IgD-negative memory B cell (primary cell): ENCODE data around the gene SHROOM3. TPM values are rescaled to one million over a fixed set of nuclear protein-coding genes. Genes with fewer than 3 reads are reported as not detected.

Source experiments
- H3K27ac Mint-ChIP-seq, 3 donors: one replicate each; pipeline ENCODE4 v1.8.0; 2020 to 2022; ENCODE audit warnings: mild to moderate bottlenecking in 3 of 3, mixed read lengths in 3 of 3, moderate library complexity in 1 of 3
- H3K27me3 Mint-ChIP-seq: one replicate; pipeline ENCODE4 v1.8.0; 2021; ENCODE audit warnings: mixed read lengths
- H3K36me3 Mint-ChIP-seq: one replicate; pipeline ENCODE4 v1.8.0; 2020; ENCODE audit warnings: mild to moderate bottlenecking, mixed read lengths
- H3K4me1 Mint-ChIP-seq, 3 donors: one replicate each; pipeline ENCODE4 v1.8.0; 2020 to 2022; ENCODE audit warnings: mixed read lengths in 3 of 3, mild to moderate bottlenecking in 1 of 3
- H3K4me3 Mint-ChIP-seq, 4 donors: one replicate each; pipeline ENCODE4 v1.8.0; 2020 to 2022; ENCODE audit warnings: mild to moderate bottlenecking in 4 of 4, mixed read lengths in 4 of 4, moderate library complexity in 3 of 4
- H3K9me3 Mint-ChIP-seq, 3 donors: one replicate each; pipeline ENCODE4 v1.8.0; 2020 to 2021; ENCODE audit warnings: mixed read lengths in 3 of 3, mild to moderate bottlenecking in 1 of 3
- polyA plus RNA-seq: library from polyadenylated mRNA; unstranded; fragments of 300-500 nt; fragmentation: Illumina TruSeq; gene quantifications from one replicate; pipeline ENCODE4 v1.2.3, GENCODE V29; 2021

Gene SHROOM3
- polyA plus RNA-seq, 1 donor from 2014 or later = not detected

DNA sequence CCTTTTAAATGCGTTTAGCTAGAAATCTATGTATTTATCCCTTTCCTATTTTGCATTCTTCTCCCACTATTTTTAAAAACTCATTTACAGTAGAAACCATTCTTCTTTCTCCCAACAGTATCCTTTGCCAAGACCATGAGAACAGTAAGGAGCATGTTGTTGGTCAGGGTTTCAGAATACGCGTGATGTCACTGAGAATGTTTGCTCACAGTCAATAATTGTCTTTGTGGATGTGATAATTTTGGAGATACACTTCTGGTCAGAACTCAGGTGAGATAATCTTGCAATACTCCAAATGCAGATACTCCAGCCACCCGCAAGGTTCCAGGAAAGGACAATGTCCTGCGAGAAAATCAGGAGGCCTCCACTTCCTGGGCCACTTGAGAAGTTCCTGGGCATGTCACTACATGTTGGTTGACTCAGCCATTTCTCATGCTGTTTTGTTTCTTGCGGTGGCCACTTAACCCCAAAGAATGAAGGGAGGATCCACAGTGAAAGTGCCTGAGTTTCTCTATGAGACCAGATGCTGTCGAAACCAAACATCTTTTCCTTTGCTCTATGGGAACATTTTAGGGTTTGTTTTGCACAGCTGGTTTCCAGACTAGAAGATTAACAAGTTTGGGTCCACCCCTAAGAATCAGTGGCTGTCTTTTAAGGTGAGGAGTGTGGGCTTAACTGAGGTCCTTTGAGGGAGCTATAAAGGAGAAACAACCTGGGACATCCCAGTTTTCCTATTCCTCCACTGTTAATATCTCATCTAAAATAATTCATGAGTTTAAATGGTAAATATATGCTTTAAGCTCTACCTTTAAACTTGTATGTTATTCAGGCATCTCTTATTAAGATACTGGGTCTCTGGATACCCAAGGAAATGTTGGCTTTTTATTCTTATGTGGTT lies 346.9 kb downstream of the SHROOM3 start:
- Mint-ChIP-seq H3K36me3 (no peaks in the 10 kb centered on the region), H3K27ac (no peak overlapping the region), H3K9me3 (no peaks in the 10 kb centered on the region), H3K4me1 (no peaks in the 10 kb centered on the region), H3K27me3 (peaks cover 9% of the 10 kb centered on the region), H3K4me3 (no peak overlapping the region)

DNA sequence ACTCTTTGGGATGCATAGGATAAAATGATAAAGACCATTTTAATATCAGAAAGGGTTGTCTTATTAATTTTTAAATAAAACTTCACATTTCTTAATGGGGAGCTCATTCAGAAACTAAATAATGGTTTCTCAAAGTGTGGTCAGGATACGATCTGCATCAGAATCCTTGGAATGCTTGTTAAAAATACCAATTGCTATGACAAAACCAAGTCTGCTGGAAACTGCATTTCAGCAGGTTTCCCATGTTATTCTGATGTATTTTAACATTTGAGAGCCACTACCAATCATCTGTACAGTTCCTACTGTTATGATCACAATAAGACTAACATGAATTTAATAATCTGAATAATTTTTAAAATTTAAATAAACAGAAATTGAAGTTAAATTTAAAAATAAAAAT lies 347.8 kb downstream of the SHROOM3 start:
- H3K27ac Mint-ChIP-seq = no peak overlapping the region
- H3K27me3 Mint-ChIP-seq = peaks cover 9% of the 10 kb centered on the region
- H3K9me3 Mint-ChIP-seq = no peaks in the 10 kb centered on the region
- no peaks in the 10 kb centered on the region for H3K4me1 Mint-ChIP-seq
- H3K4me3 Mint-ChIP-seq = no peak overlapping the region
- H3K36me3 Mint-ChIP-seq = no peaks in the 10 kb centered on the region

DNA sequence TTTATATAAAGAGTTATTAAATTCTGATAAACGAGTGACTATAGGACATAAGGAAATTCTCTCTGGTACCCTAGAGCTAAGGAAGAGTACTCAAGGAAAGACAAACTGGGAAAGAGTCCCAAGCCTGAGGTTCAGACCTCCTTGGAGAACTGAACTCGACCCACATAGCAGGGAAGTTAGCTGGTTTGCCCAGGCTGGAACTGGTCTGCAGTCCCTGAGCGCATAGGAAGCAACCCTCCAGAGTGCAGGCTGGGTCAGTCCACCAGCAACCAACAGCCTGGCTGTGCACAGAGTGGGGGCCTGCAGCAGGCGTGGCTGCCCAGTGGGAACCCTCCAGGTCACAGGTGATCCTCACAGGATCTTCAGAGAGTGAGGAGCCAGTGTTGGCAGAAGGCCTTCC lies 348.8 kb downstream of the SHROOM3 start:
- no peak overlapping the region for H3K4me3 Mint-ChIP-seq

DNA sequence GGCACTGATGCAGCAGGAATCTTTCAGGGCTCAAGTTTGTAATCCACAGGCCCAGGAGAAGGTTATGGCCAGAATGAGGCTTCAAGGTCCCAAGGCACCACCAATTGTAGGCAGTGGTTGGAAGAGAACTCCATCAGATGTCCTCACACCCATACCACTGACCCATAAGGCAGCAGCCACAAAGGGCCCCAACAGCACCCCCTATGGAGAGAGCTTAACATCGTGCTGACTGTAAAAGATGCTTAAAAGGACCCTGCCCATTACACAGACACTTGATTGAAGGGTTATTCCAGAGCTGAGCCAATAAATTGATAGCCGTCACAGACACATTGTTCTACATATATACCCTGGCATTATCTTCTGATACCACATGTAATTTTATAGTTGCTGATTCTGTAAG lies 349.2 kb downstream of the SHROOM3 start:
- H3K9me3 Mint-ChIP-seq = peaks cover 0 to 3% (median 0%) of the 10 kb centered on the region in 3 donors
- H3K27ac Mint-ChIP-seq = no peak overlapping the region
- H3K27me3 Mint-ChIP-seq = peaks cover 3% of the 10 kb centered on the region
- no peaks in the 10 kb centered on the region for H3K36me3 Mint-ChIP-seq
- no peaks in the 10 kb centered on the region for H3K4me1 Mint-ChIP-seq
- no peak overlapping the region for H3K4me3 Mint-ChIP-seq

More for the DNA sequence above, 348.8 kb downstream of the SHROOM3 start:
- Mint-ChIP-seq H3K9me3 (peaks cover 0 to under 1% (median 0%) of the 10 kb centered on the region in 3 donors), H3K27ac (no peak overlapping the region), H3K4me1 (no peaks in the 10 kb centered on the region), H3K36me3 (no peaks in the 10 kb centered on the region), H3K27me3 (peaks cover 7% of the 10 kb centered on the region)

DNA sequence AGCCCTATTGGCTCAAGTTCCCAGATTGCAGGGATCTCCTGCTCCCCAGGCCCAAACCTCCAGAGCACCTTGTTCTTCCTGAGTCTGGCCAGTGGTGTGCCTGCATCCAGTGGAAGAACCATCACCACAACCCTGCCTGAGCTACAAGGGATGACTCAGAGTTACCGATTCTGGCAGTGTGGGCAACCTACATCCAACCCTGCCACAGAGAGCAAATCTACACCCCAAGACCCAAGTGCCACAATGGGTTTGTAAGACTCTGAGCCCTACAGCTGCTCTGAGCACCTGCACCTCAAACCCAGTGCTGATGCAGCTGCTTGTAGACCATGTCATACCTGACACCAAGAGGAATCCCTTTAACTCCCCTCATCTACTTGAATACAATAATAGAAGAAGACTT lies 352.9 kb downstream of the SHROOM3 start:
- Mint-ChIP-seq H3K9me3 (peaks cover 0 to 3% (median 2%) of the 10 kb centered on the region in 3 donors), H3K27me3 (peaks cover 6% of the 10 kb centered on the region), H3K36me3 (no peaks in the 10 kb centered on the region), H3K4me1 (no peaks in the 10 kb centered on the region), H3K4me3 (no peak overlapping the region), H3K27ac (no peak overlapping the region)

DNA sequence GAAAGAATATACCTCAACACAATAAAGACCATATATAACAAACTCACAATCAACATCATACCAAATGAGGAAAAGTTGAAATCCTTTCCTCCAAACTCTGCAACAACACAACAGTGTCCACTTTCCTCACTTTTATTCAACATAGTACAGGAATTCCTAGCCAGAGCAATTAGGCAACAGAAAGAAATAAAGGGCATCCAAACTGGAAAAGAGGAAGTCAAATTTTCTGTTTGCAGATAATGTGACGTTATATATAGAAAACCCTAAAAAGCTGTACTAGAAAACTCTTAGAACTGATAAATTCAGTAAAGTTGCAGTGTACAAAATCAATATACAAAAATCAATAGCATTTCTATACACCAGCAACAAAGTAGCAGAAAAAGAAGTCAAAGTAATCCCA lies 355.3 kb downstream of the SHROOM3 start:
- peaks cover 6% of the 10 kb centered on the region for H3K27me3 Mint-ChIP-seq
- H3K36me3 Mint-ChIP-seq = no peaks in the 10 kb centered on the region
- H3K4me1 Mint-ChIP-seq = no peaks in the 10 kb centered on the region
- H3K27ac Mint-ChIP-seq = no peak overlapping the region
- H3K4me3 Mint-ChIP-seq = no peak overlapping the region
- peaks cover 0 to 3% (median 2%) of the 10 kb centered on the region in 3 donors for H3K9me3 Mint-ChIP-seq

DNA sequence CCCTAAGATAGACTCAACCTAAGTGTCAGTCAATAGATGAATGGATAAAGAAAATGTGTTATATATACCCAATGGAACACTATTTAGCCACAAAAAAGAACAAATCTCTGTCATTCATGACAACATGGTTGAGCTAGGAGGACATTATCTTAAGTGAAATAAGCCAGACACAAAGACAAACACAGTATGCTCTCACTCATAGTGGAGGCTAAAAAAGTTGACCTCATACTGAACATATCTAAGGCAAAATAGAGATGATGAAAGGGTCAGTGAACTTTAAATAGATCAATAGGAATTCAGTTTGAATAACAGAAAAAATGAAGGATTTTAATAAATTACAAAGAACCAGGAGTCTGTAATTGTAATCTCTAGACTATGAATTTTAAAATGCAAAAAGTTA lies 356.4 kb downstream of the SHROOM3 start:
- peaks cover 4% of the 10 kb centered on the region for H3K27me3 Mint-ChIP-seq
- H3K4me3 Mint-ChIP-seq = no peak overlapping the region
- H3K27ac Mint-ChIP-seq = no peak overlapping the region
- no peaks in the 10 kb centered on the region for H3K36me3 Mint-ChIP-seq
- peaks cover 0 to 3% (median 2%) of the 10 kb centered on the region in 3 donors for H3K9me3 Mint-ChIP-seq
- H3K4me1 Mint-ChIP-seq = no peaks in the 10 kb centered on the region

DNA sequence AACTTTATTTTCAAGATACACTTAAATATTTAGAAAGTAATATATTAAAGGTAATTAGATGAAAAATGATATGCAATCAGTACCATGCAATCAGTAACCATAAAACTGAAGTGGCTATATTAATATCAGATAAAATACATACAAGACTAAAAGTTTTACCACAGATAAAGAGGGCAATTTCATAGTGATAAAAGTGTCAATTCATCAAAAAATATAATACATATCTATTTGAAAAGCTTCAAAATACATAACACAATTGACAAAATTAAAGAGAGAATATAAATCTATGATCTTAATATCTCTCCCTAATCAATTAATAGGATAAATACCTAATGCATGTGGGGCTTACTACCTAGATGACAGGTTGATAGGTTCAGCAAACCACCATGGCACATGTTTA lies 357.4 kb downstream of the SHROOM3 start:
- Mint-ChIP-seq H3K4me3 (no peak overlapping the region), H3K27me3 (peaks cover 4% of the 10 kb centered on the region), H3K4me1 (no peaks in the 10 kb centered on the region), H3K36me3 (no peaks in the 10 kb centered on the region), H3K27ac (no peak overlapping the region), H3K9me3 (peaks cover 0 to 3% (median 2%) of the 10 kb centered on the region in 3 donors)

DNA sequence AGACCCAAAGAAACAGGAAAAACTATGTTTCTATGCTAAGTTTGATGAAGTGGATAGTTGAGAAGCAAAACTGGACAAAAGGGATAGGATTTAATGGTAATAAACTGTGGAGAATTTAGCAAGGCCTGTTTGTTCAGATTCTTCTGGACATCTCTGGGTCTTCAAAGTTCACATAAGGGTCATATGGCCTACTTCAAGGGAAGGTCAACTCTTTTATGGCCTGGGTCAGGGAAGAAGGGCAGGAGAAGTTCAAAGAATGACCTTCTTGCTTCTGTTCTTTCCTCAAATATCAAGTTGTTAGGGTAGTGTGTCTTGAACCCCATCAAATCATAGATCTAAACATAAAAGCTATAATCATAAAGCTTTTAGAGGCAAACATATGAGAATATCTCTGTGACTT lies 360.2 kb downstream of the SHROOM3 start:
- Mint-ChIP-seq H3K4me1 (no peaks in the 10 kb centered on the region), H3K36me3 (no peaks in the 10 kb centered on the region), H3K4me3 (no peak overlapping the region), H3K27ac (peak overlapping the region in 1 of 3 donors; percentile 2), H3K9me3 (peaks cover 0 to 6% (median 0%) of the 10 kb centered on the region in 3 donors), H3K27me3 (peaks cover 3% of the 10 kb centered on the region)

DNA sequence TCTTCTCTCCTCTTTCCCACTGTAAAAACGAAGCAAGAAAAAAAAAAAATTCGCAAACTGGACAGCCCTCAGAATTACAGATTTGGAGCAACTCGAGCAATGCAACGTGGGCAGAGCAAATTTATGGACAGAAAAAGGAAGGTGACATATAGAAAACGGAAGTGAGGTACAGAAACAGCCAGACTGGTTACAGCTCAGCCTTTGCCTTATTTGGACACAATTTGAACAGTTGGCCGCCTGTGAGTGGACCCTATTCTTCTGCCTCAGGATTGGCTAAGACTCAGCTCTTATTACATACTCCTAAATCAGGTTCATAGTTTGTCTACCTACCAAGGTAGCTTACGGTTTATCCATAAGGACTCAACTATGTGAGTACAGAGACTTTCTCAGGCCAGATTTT lies 364.1 kb downstream of the SHROOM3 start:
- peaks cover 0 to 6% (median 0%) of the 10 kb centered on the region in 3 donors for H3K9me3 Mint-ChIP-seq
- H3K27ac Mint-ChIP-seq = peak overlapping the region in 1 of 3 donors; percentile 40

DNA sequence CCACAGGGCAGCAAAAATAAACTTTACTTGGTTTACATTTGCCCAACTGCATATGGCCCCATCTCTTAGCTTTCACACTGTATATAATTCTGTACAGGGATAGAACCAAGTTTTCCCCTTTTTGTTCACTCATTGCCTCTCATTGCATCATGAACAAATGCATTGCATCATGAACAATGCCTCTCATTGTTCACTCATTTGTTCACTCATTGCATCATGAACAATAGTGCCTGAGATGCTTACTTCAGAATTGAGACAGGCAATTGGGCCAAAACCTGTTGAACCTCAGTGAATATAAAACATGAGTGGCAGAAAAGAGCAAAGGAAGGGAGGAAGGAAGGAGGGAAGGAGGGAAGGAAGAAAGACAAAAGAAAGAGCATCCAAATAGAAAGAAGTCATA lies 364.7 kb downstream of the SHROOM3 start:
- Mint-ChIP-seq H3K36me3 (no peaks in the 10 kb centered on the region), H3K27ac (no peak overlapping the region), H3K4me3 (no peak overlapping the region), H3K9me3 (peaks cover 0 to 6% (median 0%) of the 10 kb centered on the region in 3 donors), H3K4me1 (peaks cover 0 to 2% (median 0%) of the 10 kb centered on the region in 3 donors), H3K27me3 (peaks cover 10% of the 10 kb centered on the region)

More for the DNA sequence above, 364.1 kb downstream of the SHROOM3 start:
- Mint-ChIP-seq H3K36me3 (no peaks in the 10 kb centered on the region), H3K4me3 (no peak overlapping the region), H3K4me1 (peaks cover 0 to 2% (median 0%) of the 10 kb centered on the region in 3 donors), H3K27me3 (peaks cover 10% of the 10 kb centered on the region)

DNA sequence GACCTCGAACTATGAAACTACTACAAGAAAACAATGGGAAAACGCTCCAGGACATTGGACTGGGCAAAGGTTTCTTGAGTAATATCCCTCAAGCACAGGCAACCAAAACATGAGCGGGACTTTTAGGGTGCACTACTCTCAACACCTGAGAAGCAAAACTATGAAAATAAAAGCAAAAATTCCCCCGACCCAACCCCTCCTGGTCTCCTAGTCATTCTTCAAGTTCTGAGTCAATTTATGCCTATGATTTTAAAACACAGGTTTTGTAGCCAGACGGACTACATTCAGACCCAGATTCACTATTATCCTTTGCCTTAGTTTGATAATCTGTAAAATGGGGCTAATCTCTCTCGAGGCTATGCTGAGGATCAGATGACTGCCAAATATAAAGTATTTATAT lies 365.9 kb downstream of the SHROOM3 start:
- Mint-ChIP-seq H3K4me1 (peaks cover 0 to 2% (median 0%) of the 10 kb centered on the region in 3 donors), H3K27ac (no peak overlapping the region), H3K27me3 (peaks cover 8% of the 10 kb centered on the region), H3K9me3 (peaks cover 0 to 6% (median 0%) of the 10 kb centered on the region in 3 donors), H3K36me3 (no peaks in the 10 kb centered on the region), H3K4me3 (no peak overlapping the region)

DNA sequence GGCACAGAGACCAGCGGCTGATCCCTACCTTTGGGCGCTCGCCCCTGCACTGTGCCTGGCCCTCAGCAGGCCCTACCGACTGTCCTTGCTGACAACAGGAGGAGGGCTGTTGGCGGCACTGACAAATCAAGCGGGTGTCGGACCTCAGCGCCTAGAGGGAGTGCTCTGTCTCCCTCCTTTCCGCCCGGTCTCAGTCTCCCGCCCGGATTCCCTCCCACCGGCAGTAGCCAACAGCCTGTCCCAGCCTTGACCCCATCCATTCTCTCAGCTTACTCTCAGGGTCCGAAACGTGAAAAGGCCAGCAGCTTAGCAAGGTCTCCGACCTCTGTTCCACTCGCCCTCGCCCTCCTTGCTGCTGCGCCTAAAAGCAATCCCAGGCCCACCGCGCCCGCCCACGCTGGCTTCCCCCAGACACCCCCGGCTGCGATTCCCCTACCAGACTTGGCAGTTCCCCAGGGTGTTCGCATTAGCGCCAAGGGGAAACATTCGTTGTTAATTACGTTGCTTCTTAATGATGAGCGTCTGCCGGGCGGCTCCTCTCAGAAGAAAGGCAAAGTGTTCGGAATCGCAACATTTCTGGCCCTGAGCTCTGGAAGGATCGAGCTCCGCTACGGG lies 366.7 kb downstream of the SHROOM3 start:
- Mint-ChIP-seq H3K4me1 (peaks cover 0 to 2% (median 0%) of the 10 kb centered on the region in 3 donors), H3K27ac (no peak overlapping the region), H3K36me3 (no peaks in the 10 kb centered on the region), H3K27me3 (peaks cover 8% of the 10 kb centered on the region), H3K4me3 (no peak overlapping the region), H3K9me3 (peaks cover 3 to 12% (median 6%) of the 10 kb centered on the region in 3 donors)

DNA sequence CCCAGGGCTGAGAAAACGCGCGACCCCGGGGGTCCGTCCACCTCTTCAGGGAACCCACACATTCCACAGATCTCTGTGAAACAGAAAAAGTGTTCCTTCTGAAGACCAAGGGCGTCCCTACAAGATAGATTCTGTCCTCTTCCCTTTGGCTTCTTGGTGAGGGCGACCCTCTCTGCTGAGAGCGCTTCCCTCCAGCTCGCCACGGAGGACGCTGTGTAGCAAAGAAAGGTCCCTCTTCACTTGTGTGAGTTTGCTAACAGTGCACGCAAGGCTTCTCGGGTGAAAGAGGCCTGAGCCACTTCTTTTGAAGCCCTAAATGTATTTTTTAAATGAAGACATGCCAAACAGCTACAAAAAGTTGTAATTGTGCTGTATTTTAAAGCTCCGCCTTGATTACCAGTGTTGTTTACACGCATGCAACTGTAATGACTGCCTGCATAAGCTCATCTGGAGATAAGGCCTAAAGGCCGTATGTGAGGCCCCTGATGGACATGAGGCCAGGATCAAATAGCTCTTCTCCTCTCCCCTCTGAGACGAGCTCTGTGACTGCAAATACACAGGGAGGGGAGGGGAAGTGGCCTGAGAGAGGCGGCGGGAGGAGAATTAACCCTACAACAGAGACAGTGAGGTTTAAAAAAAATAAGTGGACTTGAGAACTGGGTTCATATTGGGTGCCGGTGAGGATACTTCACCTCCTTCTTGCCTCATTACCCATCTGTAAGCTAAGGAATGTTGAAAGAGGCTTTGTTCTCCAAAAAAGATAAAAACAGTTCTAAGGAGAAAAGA lies 367.4 kb downstream of the SHROOM3 start:
- peaks cover 8% of the 10 kb centered on the region for H3K27me3 Mint-ChIP-seq
- H3K27ac Mint-ChIP-seq = no peak overlapping the region
- H3K36me3 Mint-ChIP-seq = no peaks in the 10 kb centered on the region
- H3K9me3 Mint-ChIP-seq = peaks cover 5 to 15% (median 9%) of the 10 kb centered on the region in 3 donors
- H3K4me1 Mint-ChIP-seq = peaks cover 0 to 2% (median 0%) of the 10 kb centered on the region in 3 donors
- H3K4me3 Mint-ChIP-seq = no peak overlapping the region

DNA sequence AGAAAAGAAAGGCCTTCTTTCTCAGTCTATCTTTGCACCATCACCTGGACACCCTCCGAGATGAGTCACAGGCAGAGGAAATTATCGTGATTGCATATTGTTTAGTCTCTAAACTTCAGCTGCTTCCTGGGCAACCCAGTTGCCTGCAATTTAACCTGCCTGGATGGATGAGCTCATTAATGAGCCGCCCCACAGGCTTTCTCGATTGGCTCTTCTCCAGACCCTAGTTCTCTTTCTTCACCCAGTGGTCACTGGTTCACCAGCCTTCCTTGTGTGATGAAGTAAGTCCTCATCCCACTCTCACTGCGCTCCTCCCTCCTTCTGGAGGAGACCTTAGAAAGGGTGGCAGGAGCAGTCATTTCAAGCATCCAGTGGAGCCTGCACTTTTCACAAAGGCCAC lies 368.5 kb downstream of the SHROOM3 start:
- no peaks in the 10 kb centered on the region for H3K36me3 Mint-ChIP-seq
- H3K27me3 Mint-ChIP-seq = peaks cover 8% of the 10 kb centered on the region
- H3K9me3 Mint-ChIP-seq = peaks cover 5 to 22% (median 11%) of the 10 kb centered on the region in 3 donors
- H3K27ac Mint-ChIP-seq = no peak overlapping the region
- peaks cover 0 to 2% (median 0%) of the 10 kb centered on the region in 3 donors for H3K4me1 Mint-ChIP-seq
- no peak overlapping the region for H3K4me3 Mint-ChIP-seq
